ENCODE results near the gene KCNQ1. TPM values are rescaled to one million over a fixed set of nuclear protein-coding genes. Genes with fewer than 3 reads are reported as not detected.

KCNQ1 gene
- total and polyA plus RNA-seq, 2 donors (not counting 3 experiments of a cell fraction or from before 2014, with no cell fraction given) = 0.07 to 0.09 TPM

- no peak for TF ChIP-seq EZH2 (IDR thresholded peaks at IDR 0.05; ENCODE audit: borderline replicate concordance, low read depth, low read length, severe bottlenecking)
- no peak for TF ChIP-seq POLR2A (IDR thresholded peaks at IDR 0.05; ENCODE audit: low read depth, low read length)
- no peak for TF ChIP-seq JUN (IDR thresholded peaks at IDR 0.05; ENCODE audit: borderline replicate concordance, insufficient read depth, insufficient read length, low read depth)
- TF ChIP-seq POLR2AphosphoS5 (IDR thresholded peaks at IDR 0.05; ENCODE audit: insufficient read depth, low read depth, low read length) = no peak
- TF ChIP-seq MYC (IDR thresholded peaks at IDR 0.05; ENCODE audit: low read depth, low read length) = no peak
- TF ChIP-seq CTCF (IDR thresholded peaks at IDR 0.05; ENCODE audit: extremely low read depth in 1 of 2, insufficient read depth in 1 of 2, low read depth in 1 of 2, low read length in 2 of 2) = no peak
- TF ChIP-seq GATA2 (IDR thresholded peaks at IDR 0.05; ENCODE audit: insufficient read depth, insufficient read length, low read depth, low read length) = no peak
- no peak for TF ChIP-seq FOS (IDR thresholded peaks at IDR 0.05; ENCODE audit: borderline replicate concordance, insufficient read depth, low read length)
- TF ChIP-seq MAX (IDR thresholded peaks at IDR 0.05; ENCODE audit: insufficient read depth, insufficient read length) = no peak
- ChIA-PET CTCF (no interaction called here), POLR2A (no interaction called here)
- Histone ChIP-seq H3K27me3 (ENCODE audit: control insufficient read depth in 2 of 2, insufficient read depth in 2 of 2, low read length in 2 of 2) (no peaks in the 10 kb centered on the region), H4K20me1 (replicated peaks; ENCODE audit: control insufficient read depth, extremely low read depth, insufficient read depth, low read length) (no peaks in the 10 kb centered on the region), H3K79me2 (ENCODE audit: control insufficient read depth, insufficient read depth, low read length) (peaks cover 3% of the 10 kb centered on the region), H2AFZ (ENCODE audit: low read depth, low read length) (no peak overlapping the region), H3K36me3 (ENCODE audit: control insufficient read depth in 2 of 2, extremely low read depth in 1 of 2, insufficient read depth in 2 of 2, low read length in 2 of 2) (no peaks in the 10 kb centered on the region), H3K9me3 (replicated peaks; ENCODE audit: control insufficient read depth, insufficient read depth, low read length) (no peaks in the 10 kb centered on the region), H3K4me3 (replicated peaks in 1 of 3; ENCODE audit: insufficient read depth in 1 of 3, low read depth in 1 of 3, low read length in 3 of 3) (no peak overlapping the region), H3K4me1 (ENCODE audit: control insufficient read depth, extremely low read depth, insufficient read depth, low read length) (no peaks in the 10 kb centered on the region), H3K9ac (replicated peaks; ENCODE audit: extremely low read depth, insufficient read depth, low read length) (no peak overlapping the region), H3K4me2 (ENCODE audit: insufficient read depth, low read length) (no peak overlapping the region), H3K9me1 (replicated peaks; ENCODE audit: control insufficient read depth, extremely low read depth, insufficient read depth, low read length) (no peaks in the 10 kb centered on the region), H3K27ac (ENCODE audit: insufficient read depth, low read depth, low read length) (no peak overlapping the region)
- DNase-seq (ENCODE audit: low read depth, low spot score) = no peak
- intact Hi-C loops (cut with micrococcal nuclease) = no loop called here
- no TSS peak for BruUV-seq (replicated peaks)
- dilution Hi-C loops (cut with MboI; ENCODE audit: extremely low pct_ligation_motif_present, low sequenced_read_pairs) = no loop called here
- FAIRE-seq = no peak
These were observed 234.3 kb downstream of the KCNQ1 start for GRCh38 chr11:2679011-2679676.
